BLaER1 treated with 17β-estradiol and CSF1 and Interleukin-3, amounts not matched to agents 10 nM and 100 nM (cell line): ENCODE results near the gene VTI1A.

ENCODE experiments used
- H3K27ac ChIP-seq, 11 experiments: shearing (Covaris generic); formaldehyde crosslinking; 2 replicates each; pipeline ENCODE4 v1.8.1; 2022
- H3K27me3 ChIP-seq, 11 experiments: shearing (Covaris generic); formaldehyde crosslinking; 2 replicates each; pipeline ENCODE4 v1.8.1; 2022
- H3K36me3 ChIP-seq, 11 experiments: shearing (Covaris generic); formaldehyde crosslinking; 2 replicates each; pipeline ENCODE4 v1.8.1; 2022
- H3K4me1 ChIP-seq, 10 experiments: shearing (Covaris generic); formaldehyde crosslinking; 2 replicates each; pipeline ENCODE4 v1.8.1; 2022
- H3K4me2 ChIP-seq, 11 experiments: shearing (Covaris generic); formaldehyde crosslinking; 2 replicates each; pipeline ENCODE4 v1.8.1; 2022
- H3K4me3 ChIP-seq, 10 experiments: shearing (Covaris generic); formaldehyde crosslinking; 2 replicates each; pipeline ENCODE4 v1.8.1; 2022
- H3K9ac ChIP-seq, 11 experiments: shearing (Covaris generic); formaldehyde crosslinking; 2 replicates each; pipeline ENCODE4 v1.8.1; 2022
- H3K9me3 ChIP-seq, 11 experiments: shearing (Covaris generic); formaldehyde crosslinking; replicated peaks in 1 of 11; 2 replicates each; pipeline ENCODE4 v1.8.1; 2022
- H4K20me1 ChIP-seq, 11 experiments: shearing (Covaris generic); formaldehyde crosslinking; 2 replicates each; pipeline ENCODE4 v1.8.1; 2022
- Cebpa-rat ChIP-seq, 11 experiments: shearing (Covaris generic); IDR thresholded peaks; 2 replicates each; pipeline ENCODE4 v1.8.1; 2022

Gene VTI1A

DNA sequence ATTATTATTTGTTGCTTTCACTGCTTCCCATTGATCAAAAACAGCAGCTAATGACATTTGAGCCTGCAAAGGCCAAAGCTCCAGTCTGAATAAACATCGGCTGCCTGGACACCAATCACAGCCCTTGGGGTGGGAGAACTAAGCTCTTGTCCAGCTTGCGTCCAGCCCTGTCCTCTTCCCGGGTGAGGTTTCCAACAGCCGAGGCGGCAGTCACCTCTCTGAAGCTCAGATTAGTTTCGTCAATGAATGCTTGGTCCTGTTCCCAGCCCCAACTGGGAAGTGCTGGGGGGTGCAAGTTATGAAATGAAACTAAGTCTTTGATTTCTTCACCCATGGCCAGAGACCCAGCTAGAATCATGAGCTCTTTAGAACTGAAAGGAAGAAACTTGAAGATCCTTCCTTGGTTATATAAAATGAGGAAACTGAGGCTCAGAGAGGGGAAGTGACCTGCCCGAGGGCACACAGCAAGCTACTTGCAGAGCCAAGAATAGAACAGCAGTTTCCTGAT is 389.0 kb downstream of the VTI1A start:
- TF ChIP-seq Cebpa-rat (IDR thresholded peaks at IDR 0.05) = no peak
- peaks cover 52 to 68% (median 64%) of the 10 kb centered on the region in 10 experiments for H3K4me1 ChIP-seq
- peaks cover 8 to 16% (median 12%) of the 10 kb centered on the region in 11 experiments; a peak in 20 of 22 replicates for H3K9me3 ChIP-seq
- no peak overlapping the region for H3K4me3 ChIP-seq
- H3K9ac ChIP-seq = peak overlapping the region in 1 of 11 experiments; percentile 8; a peak in 1 of 22 replicates
- H3K36me3 ChIP-seq = no peaks in the 10 kb centered on the region; a peak in 1 of 22 replicates
- H3K27ac ChIP-seq = peak overlapping the region in 3 of 11 experiments; percentile 9 to 34 (median 25); a peak in 7 of 22 replicates
- H3K27me3 ChIP-seq = peaks cover 0 to 29% (median 0%) of the 10 kb centered on the region in 11 experiments; a peak in 4 of 22 replicates
- H3K4me2 ChIP-seq = peak overlapping the region; percentile 72 to 98 (median 86)
- peaks cover 0 to 6% (median 0%) of the 10 kb centered on the region in 11 experiments; a peak in 2 of 22 replicates for H4K20me1 ChIP-seq

- Histone ChIP-seq H3K36me3 (no peaks in the 10 kb centered on the region; a peak in 1 of 22 replicates), H3K27me3 (peaks cover 0 to 37% (median 0%) of the 10 kb centered on the region in 11 experiments; a peak in 4 of 22 replicates), H3K9me3 (peaks cover 8 to 16% (median 12%) of the 10 kb centered on the region in 11 experiments; a peak in 20 of 22 replicates), H3K4me3 (0 out of 20 replicates have a peak overlapping the region, but pooled peaks of 2 of the 10 experiments have one; percentile 1 to 25), H3K27ac (peak overlapping the region in 3 of 11 experiments; percentile 14 to 41 (median 38); a peak in 4 of 22 replicates), H3K4me2 (peak overlapping the region; percentile 18 to 98 (median 86)), H3K9ac (peak overlapping the region in 5 of 11 experiments; percentile 25 to 37 (median 34); a peak in 7 of 22 replicates), H3K4me1 (peaks cover 66 to 88% (median 83%) of the 10 kb centered on the region in 10 experiments), H4K20me1 (peaks cover 0 to 7% (median 0%) of the 10 kb centered on the region in 11 experiments; a peak in 3 of 22 replicates)
- TF ChIP-seq Cebpa-rat (IDR thresholded peaks at IDR 0.05) = no peak
Measured at GRCh38 chr10:112838784-112839481, 391.9 kb downstream of the VTI1A start.

- Histone ChIP-seq H3K36me3 (no peaks in the 10 kb centered on the region; a peak in 1 of 22 replicates), H3K4me1 (peaks cover 57 to 77% (median 72%) of the 10 kb centered on the region in 10 experiments), H3K27me3 (peaks cover 0 to 37% (median 0%) of the 10 kb centered on the region in 11 experiments; a peak in 4 of 22 replicates), H3K4me3 (no peak overlapping the region), H3K27ac (no peak overlapping the region), H3K4me2 (peak overlapping the region in 5 of 11 experiments; percentile 85 to 98 (median 93); a peak in 7 of 22 replicates), H4K20me1 (peaks cover 0 to 7% (median 0%) of the 10 kb centered on the region in 11 experiments; a peak in 2 of 22 replicates), H3K9me3 (peaks cover 10 to 22% (median 14%) of the 10 kb centered on the region in 11 experiments; a peak in 21 of 22 replicates), H3K9ac (no peak overlapping the region)
- no peak for TF ChIP-seq Cebpa-rat (IDR thresholded peaks at IDR 0.05)
Measured at GRCh38 chr10:112839928-112840654, 393.1 kb downstream of the VTI1A start.

- H3K9ac ChIP-seq = no peak overlapping the region
- peak overlapping the region in 6 of 11 experiments; percentile 5 to 72 (median 66); a peak in 9 of 22 replicates for H3K4me2 ChIP-seq
- H3K27me3 ChIP-seq = peaks cover 0 to 37% (median 0%) of the 10 kb centered on the region in 11 experiments; a peak in 4 of 22 replicates
- H3K36me3 ChIP-seq = no peaks in the 10 kb centered on the region; a peak in 1 of 22 replicates
- H3K4me3 ChIP-seq = no peak overlapping the region
- H4K20me1 ChIP-seq = peaks cover 0 to 7% (median 0%) of the 10 kb centered on the region in 11 experiments; a peak in 2 of 22 replicates
- no peak for TF ChIP-seq Cebpa-rat (IDR thresholded peaks at IDR 0.05)
- peaks cover 42 to 65% (median 57%) of the 10 kb centered on the region in 10 experiments for H3K4me1 ChIP-seq
- peaks cover 19 to 36% (median 22%) of the 10 kb centered on the region in 11 experiments for H3K9me3 ChIP-seq
- no peak overlapping the region for H3K27ac ChIP-seq
Measured at GRCh38 chr10:112841549-112841948, 394.5 kb downstream of the VTI1A start.

DNA sequence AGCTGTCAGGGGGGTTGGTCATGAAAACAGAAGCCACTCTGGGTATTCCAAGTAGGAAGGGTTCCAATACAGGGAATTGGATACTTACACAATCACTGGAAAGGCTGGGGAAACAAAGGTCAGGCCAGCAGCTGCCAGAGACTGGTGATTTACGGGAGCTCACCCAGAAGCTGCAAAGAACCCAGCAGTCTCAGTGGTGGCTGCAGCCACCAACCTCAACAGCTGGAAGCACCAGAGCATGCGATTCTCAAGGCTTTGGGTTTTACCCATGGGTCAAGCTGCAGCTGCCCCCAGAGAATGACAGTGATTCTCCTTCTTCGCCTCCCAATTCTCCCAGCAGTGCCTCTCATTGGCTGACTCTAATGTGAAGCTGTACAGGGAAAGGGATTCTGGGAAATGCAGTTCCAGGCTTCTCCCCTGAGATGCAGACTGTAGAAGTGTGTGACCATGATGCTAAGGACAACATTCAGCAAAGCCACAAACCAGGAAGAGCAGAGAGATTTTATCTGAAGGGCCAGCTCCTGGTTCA is 395.9 kb downstream of the VTI1A start:
- peaks cover 0 to 35% (median 0%) of the 10 kb centered on the region in 11 experiments; a peak in 4 of 22 replicates for H3K27me3 ChIP-seq
- H3K36me3 ChIP-seq = peaks cover 0 to 9% (median 0%) of the 10 kb centered on the region in 11 experiments; a peak in 6 of 22 replicates
- H3K9ac ChIP-seq = no peak overlapping the region
- H4K20me1 ChIP-seq = peaks cover 0 to 7% (median 0%) of the 10 kb centered on the region in 11 experiments; a peak in 2 of 22 replicates
- H3K27ac ChIP-seq = no peak overlapping the region
- H3K4me2 ChIP-seq = peak overlapping the region; percentile 8 to 72 (median 63); a peak in 21 of 22 replicates
- no peak for TF ChIP-seq Cebpa-rat (IDR thresholded peaks at IDR 0.05)
- no peak overlapping the region for H3K4me3 ChIP-seq
- H3K9me3 ChIP-seq = peaks cover 33 to 50% (median 36%) of the 10 kb centered on the region in 11 experiments
- H3K4me1 ChIP-seq = peaks cover 29 to 52% (median 44%) of the 10 kb centered on the region in 10 experiments

DNA sequence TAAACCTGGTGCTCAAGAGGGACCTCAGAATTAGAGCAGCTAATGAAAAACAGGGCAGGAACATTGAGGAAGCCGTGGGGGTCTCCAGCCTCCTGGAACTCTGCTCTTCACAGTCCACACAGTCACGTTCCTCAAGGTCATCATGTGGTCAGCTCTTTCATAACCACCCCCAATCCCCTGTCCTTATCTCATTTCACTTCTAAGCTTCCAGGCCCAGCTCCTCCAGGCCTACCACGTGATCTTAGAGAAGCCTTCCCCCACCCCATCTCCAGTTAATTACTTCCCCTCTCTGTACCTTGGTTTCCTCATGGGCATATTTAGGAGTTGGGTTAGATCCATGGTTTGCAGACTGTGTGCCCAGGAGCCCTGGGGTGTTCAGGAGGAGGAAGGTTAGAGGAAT is 396.6 kb downstream of the VTI1A start:
- Histone ChIP-seq H3K36me3 (peaks cover 0 to 11% (median 0%) of the 10 kb centered on the region in 11 experiments; a peak in 6 of 22 replicates), H3K4me3 (no peak overlapping the region), H3K27ac (no peak overlapping the region), H3K9ac (no peak overlapping the region), H3K27me3 (peaks cover 0 to 29% (median 0%) of the 10 kb centered on the region in 11 experiments; a peak in 4 of 22 replicates), H3K9me3 (peaks cover 39 to 57% (median 43%) of the 10 kb centered on the region in 11 experiments), H3K4me2 (peak overlapping the region; percentile 31 to 72 (median 63); a peak in 17 of 22 replicates), H3K4me1 (peaks cover 22 to 44% (median 37%) of the 10 kb centered on the region in 10 experiments), H4K20me1 (peaks cover 0 to 7% (median 0%) of the 10 kb centered on the region in 11 experiments; a peak in 2 of 22 replicates)
- TF ChIP-seq Cebpa-rat (IDR thresholded peaks at IDR 0.05) = no peak

DNA sequence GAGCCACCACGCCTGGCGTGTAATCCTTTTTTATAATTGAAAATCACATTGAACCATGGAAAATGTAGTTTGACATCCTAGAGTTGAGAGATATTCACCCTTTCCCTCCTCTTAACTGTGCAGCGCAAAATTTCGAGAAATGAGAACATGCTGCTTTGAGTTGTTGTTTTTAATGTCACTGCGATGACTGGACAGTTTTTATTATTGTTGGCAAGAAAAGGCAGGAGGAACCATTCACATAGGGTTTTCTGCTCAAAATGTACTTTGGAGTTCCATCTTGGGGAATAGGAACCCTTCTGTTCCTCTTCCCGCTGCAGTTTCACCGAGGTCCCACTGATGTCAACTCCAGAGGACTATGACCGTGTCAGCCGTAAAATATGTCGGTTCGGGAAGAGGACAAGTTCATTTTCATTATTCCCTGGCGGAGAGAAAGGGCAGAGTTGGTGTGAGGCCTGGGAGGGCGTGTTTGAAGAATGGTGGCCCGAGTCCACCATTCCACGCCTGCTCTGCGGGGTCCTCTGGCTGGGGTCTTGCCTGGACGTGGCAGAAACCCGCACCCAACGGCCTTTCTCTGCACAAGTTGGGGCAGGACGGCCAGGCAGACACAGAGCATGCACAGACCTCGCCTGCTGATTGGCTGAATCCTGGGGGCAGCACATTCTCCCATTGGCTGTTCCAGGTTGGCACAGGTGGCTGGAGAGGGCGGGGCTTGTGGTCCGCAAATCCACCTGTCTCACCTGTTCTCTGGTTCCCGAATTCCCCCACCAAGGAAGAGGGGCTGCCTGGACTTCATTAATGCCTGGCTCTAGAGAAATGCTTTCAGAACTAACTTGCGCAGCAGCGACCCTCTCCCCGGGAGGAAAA is 397.9 kb downstream of the VTI1A start:
- Histone ChIP-seq H3K9me3 (peaks cover 34 to 55% (median 44%) of the 10 kb centered on the region in 11 experiments), H3K27ac (no peak overlapping the region), H3K4me1 (peaks cover 18 to 34% (median 26%) of the 10 kb centered on the region in 10 experiments), H3K9ac (no peak overlapping the region), H3K4me2 (no peak overlapping the region), H4K20me1 (peaks cover 0 to 7% (median 0%) of the 10 kb centered on the region in 11 experiments; a peak in 3 of 22 replicates), H3K27me3 (peaks cover 0 to 27% (median 0%) of the 10 kb centered on the region in 11 experiments; a peak in 4 of 22 replicates), H3K36me3 (peaks cover 0 to 11% (median 0%) of the 10 kb centered on the region in 11 experiments; a peak in 6 of 22 replicates), H3K4me3 (no peak overlapping the region)
- TF ChIP-seq Cebpa-rat (IDR thresholded peaks at IDR 0.05) = no peak
